Measurements from ENCODE around the gene SLC35B1. TPM values are rescaled to one million over a fixed set of nuclear protein-coding genes. Genes with fewer than 3 reads are reported as not detected.
"Not testable (repeated sequence)": the region's sequence is repeated elsewhere in the genome, so short reads cannot be mapped to it uniquely, and the experiment has no call there.

Gene SLC35B1
- total and polyA plus RNA-seq, 2 donors (not counting 3 experiments of a cell fraction or from before 2014, with no cell fraction given) = 87.0 to 142 TPM

GRCh38 chr17:49724552-49724951 lies 16.8 kb upstream of the SLC35B1 start:
- H3K9me3 ChIP-seq (replicated peaks; ENCODE audit: control insufficient read depth, insufficient read depth, low read length); H3K27me3 ChIP-seq (ENCODE audit: control insufficient read depth in 2 of 2, insufficient read depth in 2 of 2, low read length in 2 of 2); H3K79me2 ChIP-seq (ENCODE audit: control insufficient read depth, insufficient read depth, low read length); H3K4me3 ChIP-seq (replicated peaks in 1 of 3; ENCODE audit: insufficient read depth in 1 of 3, low read depth in 1 of 3, low read length in 3 of 3); POLR2A ChIA-PET; DNase-seq (ENCODE audit: low read depth, low spot score); BruUV-seq (replicated peaks); FAIRE-seq; H3K4me2 ChIP-seq (ENCODE audit: insufficient read depth, low read length); dilution Hi-C loops (cut with MboI; ENCODE audit: extremely low pct_ligation_motif_present, low sequenced_read_pairs); H4K20me1 ChIP-seq (replicated peaks; ENCODE audit: control insufficient read depth, extremely low read depth, insufficient read depth, low read length); H3K4me1 ChIP-seq (ENCODE audit: control insufficient read depth, extremely low read depth, insufficient read depth, low read length); CTCF ChIA-PET; H3K9ac ChIP-seq (replicated peaks; ENCODE audit: extremely low read depth, insufficient read depth, low read length); H2AFZ ChIP-seq (ENCODE audit: low read depth, low read length); intact Hi-C loops (cut with micrococcal nuclease); H3K9me1 ChIP-seq (replicated peaks; ENCODE audit: control insufficient read depth, extremely low read depth, insufficient read depth, low read length); H3K27ac ChIP-seq (ENCODE audit: insufficient read depth, low read depth, low read length): not testable (repeated sequence)
- peaks cover 0 to 17% of the 10 kb centered on the region in 2 experiments for H3K36me3 ChIP-seq (ENCODE audit: control insufficient read depth in 2 of 2, extremely low read depth in 1 of 2, insufficient read depth in 2 of 2, low read length in 2 of 2)

- Histone ChIP-seq H3K9me3 (replicated peaks; ENCODE audit: control insufficient read depth, insufficient read depth, low read length) (no peaks in the 10 kb centered on the region), H3K9me1 (replicated peaks; ENCODE audit: control insufficient read depth, extremely low read depth, insufficient read depth, low read length) (no peaks in the 10 kb centered on the region), H3K4me2 (ENCODE audit: insufficient read depth, low read length) (no peak overlapping the region), H3K36me3 (ENCODE audit: control insufficient read depth in 2 of 2, extremely low read depth in 1 of 2, insufficient read depth in 2 of 2, low read length in 2 of 2) (peaks cover 0 to 21% of the 10 kb centered on the region in 2 experiments), H3K4me3 (replicated peaks in 1 of 3; ENCODE audit: insufficient read depth in 1 of 3, low read depth in 1 of 3, low read length in 3 of 3) (no peak overlapping the region), H2AFZ (ENCODE audit: low read depth, low read length) (no peak overlapping the region), H4K20me1 (replicated peaks; ENCODE audit: control insufficient read depth, extremely low read depth, insufficient read depth, low read length) (no peaks in the 10 kb centered on the region), H3K79me2 (ENCODE audit: control insufficient read depth, insufficient read depth, low read length) (no peaks in the 10 kb centered on the region), H3K27ac (ENCODE audit: insufficient read depth, low read depth, low read length) (no peak overlapping the region), H3K4me1 (ENCODE audit: control insufficient read depth, extremely low read depth, insufficient read depth, low read length) (no peaks in the 10 kb centered on the region), H3K27me3 (ENCODE audit: control insufficient read depth in 2 of 2, insufficient read depth in 2 of 2, low read length in 2 of 2) (no peaks in the 10 kb centered on the region), H3K9ac (replicated peaks; ENCODE audit: extremely low read depth, insufficient read depth, low read length) (no peak overlapping the region)
- intact Hi-C loops (cut with micrococcal nuclease) (no loop called here), dilution Hi-C loops (cut with MboI; ENCODE audit: extremely low pct_ligation_motif_present, low sequenced_read_pairs) (no loop called here)
- DNase-seq (ENCODE audit: low read depth, low spot score) = no peak
- FAIRE-seq = no peak
- TF ChIP-seq POLR2AphosphoS5 (IDR thresholded peaks at IDR 0.05; ENCODE audit: insufficient read depth, low read depth, low read length) (no peak), GATA2 (IDR thresholded peaks at IDR 0.05; ENCODE audit: insufficient read depth, insufficient read length, low read depth, low read length) (no peak), FOS (IDR thresholded peaks at IDR 0.05; ENCODE audit: borderline replicate concordance, insufficient read depth, low read length) (no peak), EZH2 (IDR thresholded peaks at IDR 0.05; ENCODE audit: borderline replicate concordance, low read depth, low read length, severe bottlenecking) (no peak), CTCF (IDR thresholded peaks at IDR 0.05; ENCODE audit: extremely low read depth in 1 of 2, insufficient read depth in 1 of 2, low read depth in 1 of 2, low read length in 2 of 2) (no peak), POLR2A (IDR thresholded peaks at IDR 0.05; ENCODE audit: low read depth, low read length) (no peak), JUN (IDR thresholded peaks at IDR 0.05; ENCODE audit: borderline replicate concordance, insufficient read depth, insufficient read length, low read depth) (no peak), MYC (IDR thresholded peaks at IDR 0.05; ENCODE audit: low read depth, low read length) (no peak)
- TF ChIP-seq, protein P1, sequence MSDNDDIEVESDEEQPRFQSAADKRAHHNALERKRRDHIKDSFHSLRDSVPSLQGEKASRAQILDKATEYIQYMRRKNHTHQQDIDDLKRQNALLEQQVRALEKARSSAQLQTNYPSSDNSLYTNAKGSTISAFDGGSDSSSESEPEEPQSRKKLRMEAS (IDR thresholded peaks at IDR 0.05; ENCODE audit: insufficient read depth, insufficient read length) = no peak
- POLR2A ChIA-PET = no interaction called here
- BruUV-seq (replicated peaks) = no TSS peak
- CTCF ChIA-PET = no interaction called here
Measured at GRCh38 chr17:49723423-49723822, 15.7 kb upstream of the SLC35B1 start.

All from endothelial cell of umbilical vein (primary cell).